OCI-LY3 (cell line): ENCODE measurements around the gene NDUFB8.

ENCODE experiments used
- H2AFZ ChIP-seq: fragments of 200-600, 300-600 bp; shearing (Covaris generic); 2 replicates; pipeline ENCODE4 v1.6.0; 2014; ENCODE audit warnings: antibody characterized with exemption, low read depth, low read length
- H3K27ac ChIP-seq: fragments of 200-600, 300-600 bp; sonication (generic); 2 replicates; pipeline ENCODE4 v1.5.1; 2014; ENCODE audit warnings: mild to moderate bottlenecking, low read length, moderate library complexity, mixed read lengths
- H3K27me3 ChIP-seq: fragments of 200-600, 300-600 bp; sonication (generic); 2 replicates; pipeline ENCODE4 v1.6.1; 2014; ENCODE audit warnings: low read depth, low read length, mixed read lengths
- H3K36me3 ChIP-seq: fragments of 200-600, 300-600 bp; sonication (generic); replicated peaks from 2 replicates; pipeline ENCODE3; 2014; ENCODE audit warnings: low read depth, low read length, mixed read lengths
- H3K4me1 ChIP-seq: fragments of 300-600, 200-600 bp; sonication (generic); 2 replicates; pipeline ENCODE4 v1.6.1; 2014; ENCODE audit warnings: low read length, mixed read lengths
- H3K4me2 ChIP-seq: fragments of 200-600, 300-600 bp; sonication (generic); 2 replicates; pipeline ENCODE4 v1.6.1; 2014; ENCODE audit warnings: low read length, mixed read lengths
- H3K4me3 ChIP-seq: fragments of 300-600, 200-600 bp; sonication (generic); 2 replicates; pipeline ENCODE4 v1.5.1; 2014; ENCODE audit warnings: antibody characterized with exemption, mild to moderate bottlenecking, low read length, moderate library complexity
- H3K79me2 ChIP-seq: fragments of 300-600, 200-600 bp; shearing (Covaris generic); 2 replicates; pipeline ENCODE4 v1.6.1; 2014; ENCODE audit warnings: mild to moderate bottlenecking, low read length, mixed read lengths
- H3K9ac ChIP-seq: fragments of 300-600, 200-600 bp; shearing (Covaris generic); 2 replicates; pipeline ENCODE4 v1.6.0; 2014; ENCODE audit warnings: mild to moderate bottlenecking, low read length, moderate library complexity
- H3K9me3 ChIP-seq: fragments of 200-600, 300-600 bp; shearing (Covaris generic); 2 replicates; pipeline ENCODE4 v1.6.1; 2014; ENCODE audit warnings: low read length, mixed read lengths; ENCODE audit not compliant: insufficient read depth
- H4K20me1 ChIP-seq: fragments of 200-600, 300-600 bp; sonication (generic); 2 replicates; pipeline ENCODE4 v1.6.1; 2016; ENCODE audit warnings: low read length, mixed read lengths; ENCODE audit not compliant: insufficient read depth
- EZH2phosphoT487 ChIP-seq: fragments of 200-600 bp; shearing (Covaris generic); IDR thresholded peaks from 2 replicates; pipeline ENCODE4 v1.6.1; 2018; ENCODE audit warnings: antibody characterized with exemption, mixed run types, low read depth
- TF ChIP-seq, protein P1 (sequence below): fragments of 200-600, 300-600 bp; sonication (generic); IDR thresholded peaks from 2 replicates; pipeline ENCODE4 v1.5.1; 2014; ENCODE audit warnings: antibody characterized with exemption, low read length, low read depth

Gene NDUFB8

DNA sequence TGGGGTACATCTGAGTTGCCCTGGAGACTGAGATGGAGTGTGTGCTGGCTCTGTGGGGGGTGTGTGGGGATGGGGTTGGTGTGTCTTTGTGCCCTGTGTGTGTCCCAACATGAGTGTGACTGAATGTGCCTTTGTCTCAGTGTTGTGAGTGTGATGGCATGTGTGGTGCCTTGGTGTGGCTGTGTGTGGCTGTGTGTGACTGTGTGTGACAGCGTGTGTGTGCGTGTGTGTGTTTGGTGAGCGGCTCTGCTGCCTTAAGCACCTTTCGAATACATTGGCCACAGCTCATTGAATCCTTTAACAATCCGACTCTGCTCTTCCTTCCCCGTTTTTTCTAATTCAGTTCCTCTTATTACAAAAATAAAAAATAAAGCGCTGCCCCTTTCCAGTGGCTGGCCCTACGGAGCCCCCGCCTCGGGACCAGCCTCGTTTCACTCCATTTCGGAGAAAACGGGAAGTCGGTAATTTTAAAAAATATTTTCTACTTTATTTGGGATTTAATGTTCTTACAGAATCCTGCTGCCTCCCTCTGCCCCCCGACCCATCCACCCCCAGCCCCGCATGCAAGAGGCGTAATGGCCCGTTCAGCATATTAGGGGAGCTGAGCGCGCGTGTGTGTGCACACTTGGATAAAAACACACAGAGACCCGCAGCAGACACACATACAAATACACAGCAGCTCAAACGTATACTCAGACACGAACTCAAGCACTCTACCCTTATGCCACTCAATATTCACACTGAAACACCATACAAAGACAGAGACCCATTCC, 41.6 kb upstream of the NDUFB8 start:
- no peaks in the 10 kb centered on the region for H3K27me3 ChIP-seq

DNA sequence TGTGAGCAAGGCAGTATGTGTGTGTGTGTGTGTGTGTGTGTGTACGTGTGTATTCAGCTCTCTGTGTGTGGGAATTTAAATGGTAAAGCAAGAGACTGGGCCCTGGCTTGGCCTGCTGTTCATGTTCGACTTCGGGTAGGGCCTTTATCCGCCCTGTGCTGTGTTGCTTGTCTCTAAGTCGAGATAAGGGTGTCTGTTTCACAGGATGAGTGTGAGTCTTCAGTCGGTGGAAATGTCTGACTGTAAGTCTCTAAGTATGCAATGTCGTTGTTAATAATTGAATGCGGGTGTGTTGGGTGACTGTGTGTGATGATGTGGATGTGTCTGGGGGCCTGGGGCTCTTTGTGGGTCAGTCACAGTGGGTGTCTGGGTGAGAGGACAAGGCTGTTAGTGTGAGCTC, 40.8 kb upstream of the NDUFB8 start:
- no peak overlapping the region for H2AFZ ChIP-seq
- H3K79me2 ChIP-seq, result no peaks in the 10 kb centered on the region
- H3K4me1 ChIP-seq, result peaks cover 8% of the 10 kb centered on the region; the same call in 1 of the 2 replicates
- H3K27me3 ChIP-seq, result no peaks in the 10 kb centered on the region
- H3K27ac ChIP-seq, result no peak overlapping the region
- no peak for TF ChIP-seq EZH2phosphoT487
- TF ChIP-seq, protein P1, sequence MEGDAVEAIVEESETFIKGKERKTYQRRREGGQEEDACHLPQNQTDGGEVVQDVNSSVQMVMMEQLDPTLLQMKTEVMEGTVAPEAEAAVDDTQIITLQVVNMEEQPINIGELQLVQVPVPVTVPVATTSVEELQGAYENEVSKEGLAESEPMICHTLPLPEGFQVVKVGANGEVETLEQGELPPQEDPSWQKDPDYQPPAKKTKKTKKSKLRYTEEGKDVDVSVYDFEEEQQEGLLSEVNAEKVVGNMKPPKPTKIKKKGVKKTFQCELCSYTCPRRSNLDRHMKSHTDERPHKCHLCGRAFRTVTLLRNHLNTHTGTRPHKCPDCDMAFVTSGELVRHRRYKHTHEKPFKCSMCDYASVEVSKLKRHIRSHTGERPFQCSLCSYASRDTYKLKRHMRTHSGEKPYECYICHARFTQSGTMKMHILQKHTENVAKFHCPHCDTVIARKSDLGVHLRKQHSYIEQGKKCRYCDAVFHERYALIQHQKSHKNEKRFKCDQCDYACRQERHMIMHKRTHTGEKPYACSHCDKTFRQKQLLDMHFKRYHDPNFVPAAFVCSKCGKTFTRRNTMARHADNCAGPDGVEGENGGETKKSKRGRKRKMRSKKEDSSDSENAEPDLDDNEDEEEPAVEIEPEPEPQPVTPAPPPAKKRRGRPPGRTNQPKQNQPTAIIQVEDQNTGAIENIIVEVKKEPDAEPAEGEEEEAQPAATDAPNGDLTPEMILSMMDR, result no peak
- no peaks in the 10 kb centered on the region for H3K9me3 ChIP-seq
- no peaks in the 10 kb centered on the region for H3K36me3 ChIP-seq
- H3K4me3 ChIP-seq, result peak overlapping the region; percentile 80
- peak overlapping the region; percentile 41 for H3K4me2 ChIP-seq
- no peaks in the 10 kb centered on the region for H4K20me1 ChIP-seq
- peak overlapping the region; percentile 57; the same call in 1 of the 2 replicates for H3K9ac ChIP-seq

More for the DNA sequence above, 41.6 kb upstream of the NDUFB8 start:
- H4K20me1 ChIP-seq, result no peaks in the 10 kb centered on the region
- no peak for TF ChIP-seq EZH2phosphoT487
- TF ChIP-seq, protein P1, result no peak
- H3K4me1 ChIP-seq, result peaks cover 8% of the 10 kb centered on the region; the same call in 1 of the 2 replicates
- H3K9ac ChIP-seq, result no peak overlapping the region
- no peaks in the 10 kb centered on the region for H3K36me3 ChIP-seq
- peak overlapping the region; percentile 80 for H3K4me3 ChIP-seq
- no peaks in the 10 kb centered on the region for H3K79me2 ChIP-seq
- no peak overlapping the region for H3K27ac ChIP-seq
- H3K9me3 ChIP-seq, result no peaks in the 10 kb centered on the region
- H3K4me2 ChIP-seq, result peak overlapping the region; percentile 41
- H2AFZ ChIP-seq, result no peak overlapping the region

DNA sequence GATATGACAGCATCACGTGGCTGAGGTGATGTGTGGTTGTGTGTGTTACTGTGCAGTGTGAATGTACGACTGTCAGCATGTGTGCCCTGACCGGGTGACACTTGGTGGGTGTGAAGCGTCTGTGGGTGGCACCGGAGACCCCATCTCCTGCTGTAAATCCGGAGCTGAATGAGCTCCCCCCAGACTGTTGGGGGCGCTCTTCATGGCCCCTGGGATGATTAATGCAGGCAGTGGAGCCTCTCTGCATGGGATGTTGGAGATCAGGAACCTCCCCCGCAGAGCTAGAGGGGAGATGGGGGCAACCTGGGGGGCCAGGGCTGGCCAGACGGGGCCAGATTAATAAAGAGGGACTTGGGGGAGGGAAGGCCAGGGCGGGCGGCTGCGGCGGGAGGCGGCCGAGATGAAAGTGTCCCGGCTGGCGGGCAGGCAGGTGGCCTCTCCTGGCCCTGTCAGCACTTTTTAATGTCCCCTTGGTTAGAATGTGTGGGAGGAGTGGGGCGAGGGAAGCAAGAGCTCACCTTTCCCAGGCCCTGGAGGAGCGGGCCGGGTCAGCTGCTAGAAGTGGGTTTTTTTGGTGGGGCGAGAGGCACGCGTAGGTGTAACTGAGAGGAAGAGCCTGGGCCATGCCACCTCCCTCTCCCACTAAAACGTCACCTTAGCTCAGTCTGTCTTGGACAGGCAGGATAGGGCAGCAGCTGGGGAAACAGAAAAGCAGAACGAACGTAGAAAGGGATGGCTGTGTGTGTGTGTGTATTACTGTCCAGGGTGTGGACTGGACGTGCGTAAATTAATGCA, 40.2 kb upstream of the NDUFB8 start:
- no peaks in the 10 kb centered on the region for H3K27me3 ChIP-seq
- H3K4me3 ChIP-seq, result peak overlapping the region; percentile 80
- H2AFZ ChIP-seq, result no peak overlapping the region
- TF ChIP-seq, protein P1, result peak; percentile 63
- no peak for TF ChIP-seq EZH2phosphoT487
- H3K4me2 ChIP-seq, result peak overlapping the region; percentile 41
- no peak overlapping the region for H3K27ac ChIP-seq
- H4K20me1 ChIP-seq, result no peaks in the 10 kb centered on the region
- H3K36me3 ChIP-seq, result no peaks in the 10 kb centered on the region
- peaks cover 8% of the 10 kb centered on the region; the same call in 1 of the 2 replicates for H3K4me1 ChIP-seq
- peak overlapping the region; percentile 57 for H3K9ac ChIP-seq
- H3K9me3 ChIP-seq, result no peaks in the 10 kb centered on the region
- H3K79me2 ChIP-seq, result no peaks in the 10 kb centered on the region

DNA sequence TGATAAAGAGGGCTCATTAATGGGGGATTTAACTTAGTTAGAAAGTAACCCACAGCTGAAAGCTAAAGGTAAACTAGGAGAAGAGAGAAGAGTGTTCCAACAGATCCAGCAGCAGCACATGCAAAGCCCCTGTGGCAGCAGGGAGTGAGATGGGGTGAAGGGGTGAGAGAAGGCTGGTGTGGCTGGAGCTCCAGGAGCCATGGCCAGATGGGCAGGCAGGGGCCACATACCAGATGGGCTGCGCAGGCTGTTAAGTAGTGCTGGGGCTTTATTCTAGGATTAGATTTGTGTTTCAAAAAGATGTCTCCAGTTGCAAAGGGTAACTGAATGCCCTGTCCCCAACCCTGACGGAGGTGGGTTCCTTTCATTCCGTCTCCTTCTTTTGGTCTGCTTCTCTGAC, 39.2 kb upstream of the NDUFB8 start:
- no peak overlapping the region for H3K27ac ChIP-seq
- H3K79me2 ChIP-seq, result no peaks in the 10 kb centered on the region
- peaks cover 8% of the 10 kb centered on the region; the same call in 1 of the 2 replicates for H3K4me1 ChIP-seq
- H2AFZ ChIP-seq, result no peak overlapping the region
- TF ChIP-seq EZH2phosphoT487, result no peak
- TF ChIP-seq, protein P1, result no peak
- no peaks in the 10 kb centered on the region for H3K36me3 ChIP-seq
- H4K20me1 ChIP-seq, result no peaks in the 10 kb centered on the region
- no peak overlapping the region for H3K9ac ChIP-seq
- H3K27me3 ChIP-seq, result no peaks in the 10 kb centered on the region
- no peak overlapping the region for H3K4me3 ChIP-seq
- no peaks in the 10 kb centered on the region for H3K9me3 ChIP-seq
- H3K4me2 ChIP-seq, result no peak overlapping the region
